ENCODE results near the gene FHIT. TPM values are rescaled to one million over a fixed set of nuclear protein-coding genes. Genes with fewer than 3 reads are reported as not detected.

The FHIT gene
- total RNA-seq, 4 donors from 2014 or later: 7.5 to 20.1 (median 13.5) TPM

DNA sequence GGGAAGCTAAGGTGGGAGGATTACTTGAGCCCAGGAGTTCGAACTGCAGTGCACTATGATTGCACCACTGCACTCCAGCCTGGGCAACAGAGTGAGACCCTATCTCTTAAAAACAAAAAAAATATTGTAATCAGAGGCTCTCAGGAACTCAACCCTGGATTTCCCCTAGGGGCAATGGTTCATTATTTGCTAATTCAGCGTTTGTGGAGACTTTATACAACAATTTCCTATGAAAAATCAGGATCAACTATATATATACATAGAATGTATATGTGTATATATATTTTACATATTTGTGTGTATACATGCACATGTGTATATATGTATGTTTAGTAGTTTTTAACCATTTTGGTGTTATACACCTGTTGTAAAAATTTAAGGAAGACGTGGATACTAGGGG, 463.1 kb downstream of the FHIT start:
- no peak for DNase-seq
- no peak overlapping the region for H3K27ac ChIP-seq
- H3K4me1 ChIP-seq: no peaks in the 10 kb centered on the region
- no peaks in the 10 kb centered on the region for H3K36me3 ChIP-seq
- H3K27me3 ChIP-seq: no peaks in the 10 kb centered on the region
- 88 to 91% methylated on average over 2 to 3 of the region's 3 CpGs for WGBS, 2 donors (ENCODE audit: low coverage in 1 of 2)
- no peaks in the 10 kb centered on the region for H3K9me3 ChIP-seq
- in situ Hi-C loops (cut with MboI; ENCODE audit: low pct_ligation_motif_present in 1 of 4, low pct_unique_long_range_greater_than_20kb in 1 of 4, low sequenced_read_pairs in 3 of 4): no loop called here
- TF ChIP-seq POLR2AphosphoS5 (IDR thresholded peaks at IDR 0.05): no peak
- TF ChIP-seq, protein P1, sequence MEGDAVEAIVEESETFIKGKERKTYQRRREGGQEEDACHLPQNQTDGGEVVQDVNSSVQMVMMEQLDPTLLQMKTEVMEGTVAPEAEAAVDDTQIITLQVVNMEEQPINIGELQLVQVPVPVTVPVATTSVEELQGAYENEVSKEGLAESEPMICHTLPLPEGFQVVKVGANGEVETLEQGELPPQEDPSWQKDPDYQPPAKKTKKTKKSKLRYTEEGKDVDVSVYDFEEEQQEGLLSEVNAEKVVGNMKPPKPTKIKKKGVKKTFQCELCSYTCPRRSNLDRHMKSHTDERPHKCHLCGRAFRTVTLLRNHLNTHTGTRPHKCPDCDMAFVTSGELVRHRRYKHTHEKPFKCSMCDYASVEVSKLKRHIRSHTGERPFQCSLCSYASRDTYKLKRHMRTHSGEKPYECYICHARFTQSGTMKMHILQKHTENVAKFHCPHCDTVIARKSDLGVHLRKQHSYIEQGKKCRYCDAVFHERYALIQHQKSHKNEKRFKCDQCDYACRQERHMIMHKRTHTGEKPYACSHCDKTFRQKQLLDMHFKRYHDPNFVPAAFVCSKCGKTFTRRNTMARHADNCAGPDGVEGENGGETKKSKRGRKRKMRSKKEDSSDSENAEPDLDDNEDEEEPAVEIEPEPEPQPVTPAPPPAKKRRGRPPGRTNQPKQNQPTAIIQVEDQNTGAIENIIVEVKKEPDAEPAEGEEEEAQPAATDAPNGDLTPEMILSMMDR (IDR thresholded peaks at IDR 0.05): no peak
- TF ChIP-seq EP300 (IDR thresholded peaks at IDR 0.05; ENCODE audit: low read depth): no peak
- no peak for TF ChIP-seq POLR2A (IDR thresholded peaks at IDR 0.05)
- H3K4me3 ChIP-seq: no peak overlapping the region
- intact Hi-C loops (cut with DNase I; ENCODE audit: low total_unique reads): no loop called here

DNA sequence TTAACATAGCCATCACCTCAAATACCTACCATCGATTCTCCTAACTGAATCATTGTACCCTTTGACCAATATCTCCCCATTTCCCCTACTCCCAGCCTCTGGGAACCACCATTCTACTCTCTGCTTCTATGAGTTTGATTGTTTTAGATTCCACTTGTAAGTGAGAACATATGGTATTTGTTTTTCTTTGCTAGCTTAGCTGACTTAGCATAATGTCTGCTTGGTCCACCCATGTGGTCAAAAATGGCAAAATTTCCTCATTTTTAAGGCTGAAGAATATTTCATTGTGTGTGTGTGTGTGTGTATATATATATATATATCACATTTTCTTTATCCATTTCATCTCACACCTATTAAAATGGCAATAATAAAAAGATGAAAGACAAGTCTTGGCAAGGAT, 469.3 kb downstream of the FHIT start:
- no peak overlapping the region for H3K4me3 ChIP-seq
- in situ Hi-C loops (cut with MboI; ENCODE audit: low pct_ligation_motif_present in 1 of 4, low pct_unique_long_range_greater_than_20kb in 1 of 4, low sequenced_read_pairs in 3 of 4): no loop called here
- no peaks in the 10 kb centered on the region for H3K4me1 ChIP-seq
- H3K27me3 ChIP-seq: no peaks in the 10 kb centered on the region
- H3K36me3 ChIP-seq: no peaks in the 10 kb centered on the region
- WGBS, 2 donors (ENCODE audit: low coverage in 1 of 2): 70 to 75% methylated on average over 1 of the region's 1 CpG
- TF ChIP-seq EP300 (IDR thresholded peaks at IDR 0.05; ENCODE audit: low read depth) (no peak), POLR2AphosphoS5 (IDR thresholded peaks at IDR 0.05) (no peak), POLR2A (IDR thresholded peaks at IDR 0.05) (no peak)
- H3K27ac ChIP-seq: no peak overlapping the region
- peaks cover 0 to 9% of the 10 kb centered on the region in 2 donors for H3K9me3 ChIP-seq
- intact Hi-C loops (cut with DNase I; ENCODE audit: low total_unique reads): loop anchor here (5.0 kb wide), 1 partner anchor 1480 kb away; no protein-coding TSS in a partner anchor
- no peak for DNase-seq

DNA sequence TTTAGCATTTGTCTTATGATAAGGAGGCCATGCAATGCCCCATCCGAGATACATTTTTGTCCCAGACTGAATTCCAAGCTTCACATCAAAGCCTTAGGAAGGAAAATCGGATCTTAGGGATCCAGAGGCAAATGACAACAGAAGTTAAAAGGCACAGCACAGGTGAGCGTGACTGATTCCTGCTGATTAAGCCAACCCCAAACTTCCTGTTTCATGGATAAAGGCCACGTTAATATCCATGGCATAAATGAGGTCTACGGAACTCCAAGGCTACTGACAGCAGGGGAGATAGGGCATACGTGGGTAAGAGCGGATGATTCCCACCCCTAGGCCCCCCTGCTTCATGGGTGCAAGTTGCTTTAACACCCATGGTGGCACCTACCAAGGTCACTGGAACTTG, 471.6 kb downstream of the FHIT start:
- intact Hi-C loops (cut with DNase I; ENCODE audit: low total_unique reads): loop anchor here (5.0 kb wide), 1 partner anchor 1483 kb away; no protein-coding TSS in a partner anchor
- Histone ChIP-seq H3K36me3 (no peaks in the 10 kb centered on the region), H3K9me3 (peaks cover 0 to 17% of the 10 kb centered on the region in 2 donors), H3K27ac (no peak overlapping the region), H3K4me3 (no peak overlapping the region), H3K4me1 (no peaks in the 10 kb centered on the region), H3K27me3 (no peaks in the 10 kb centered on the region)
- DNase-seq: no peak
- no peak for TF ChIP-seq EP300 (IDR thresholded peaks at IDR 0.05; ENCODE audit: low read depth)
- TF ChIP-seq POLR2AphosphoS5 (IDR thresholded peaks at IDR 0.05): no peak
- TF ChIP-seq, protein P1 (IDR thresholded peaks at IDR 0.05): no peak
- TF ChIP-seq POLR2A (IDR thresholded peaks at IDR 0.05): no peak
- 89% methylated on average over 7 of the region's 7 CpGs; no CpG with 5 or more reads in 1 of the 2 donors for WGBS, 2 donors (ENCODE audit: low coverage in 1 of 2)
- in situ Hi-C loops (cut with MboI; ENCODE audit: low pct_ligation_motif_present in 1 of 4, low pct_unique_long_range_greater_than_20kb in 1 of 4, low sequenced_read_pairs in 3 of 4): no loop called here

GRCh38 chr3:60775985-60776384, 475.3 kb downstream of the FHIT start:
- intact Hi-C loops (cut with DNase I; ENCODE audit: low total_unique reads): no loop called here
- Histone ChIP-seq H3K27ac (no peak overlapping the region), H3K36me3 (no peaks in the 10 kb centered on the region), H3K9me3 (peaks cover 0 to 17% of the 10 kb centered on the region in 2 donors), H3K4me1 (no peaks in the 10 kb centered on the region), H3K4me3 (no peak overlapping the region), H3K27me3 (no peaks in the 10 kb centered on the region)
- TF ChIP-seq, protein P1 (IDR thresholded peaks at IDR 0.05): no peak
- TF ChIP-seq POLR2AphosphoS5 (IDR thresholded peaks at IDR 0.05) (no peak), POLR2A (IDR thresholded peaks at IDR 0.05) (no peak), EP300 (IDR thresholded peaks at IDR 0.05; ENCODE audit: low read depth) (no peak)
- DNase-seq: no peak
- in situ Hi-C loops (cut with MboI; ENCODE audit: low pct_ligation_motif_present in 1 of 4, low pct_unique_long_range_greater_than_20kb in 1 of 4, low sequenced_read_pairs in 3 of 4): no loop called here
- WGBS, 2 donors (ENCODE audit: low coverage in 1 of 2): 96 to 100% methylated on average over 2 of the region's 2 CpGs

DNA sequence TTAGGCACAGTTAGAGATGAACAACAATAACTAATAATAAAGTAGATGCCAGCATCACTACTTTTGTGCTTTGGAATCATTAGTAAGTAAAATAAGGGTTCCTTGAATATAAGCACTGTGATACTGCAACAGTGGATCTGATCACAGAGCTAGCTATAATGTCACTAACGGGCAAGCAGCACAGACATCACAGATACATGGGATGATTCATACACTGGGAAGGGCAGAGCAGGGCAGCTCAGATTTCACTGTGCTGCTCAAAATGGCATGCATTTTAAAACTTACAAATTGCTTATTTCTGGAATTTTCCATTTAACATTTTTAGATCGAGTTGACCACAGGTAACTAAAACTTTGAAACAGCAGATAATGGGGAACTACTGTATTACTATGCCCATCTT, 476.6 kb downstream of the FHIT start:
- 86 to 89% methylated on average over 1 to 2 of the region's 2 CpGs for WGBS, 2 donors (ENCODE audit: low coverage in 1 of 2)
- no peak for TF ChIP-seq POLR2A (IDR thresholded peaks at IDR 0.05)
- no peak for TF ChIP-seq EP300 (IDR thresholded peaks at IDR 0.05; ENCODE audit: low read depth)
- no peak for TF ChIP-seq POLR2AphosphoS5 (IDR thresholded peaks at IDR 0.05)
- TF ChIP-seq, protein P1 (IDR thresholded peaks at IDR 0.05): no peak
- in situ Hi-C loops (cut with MboI; ENCODE audit: low pct_ligation_motif_present in 1 of 4, low pct_unique_long_range_greater_than_20kb in 1 of 4, low sequenced_read_pairs in 3 of 4): no loop called here

More for the DNA sequence above, 476.6 kb downstream of the FHIT start:
- intact Hi-C loops (cut with DNase I; ENCODE audit: low total_unique reads): no loop called here
- Histone ChIP-seq H3K4me1 (no peaks in the 10 kb centered on the region), H3K36me3 (no peaks in the 10 kb centered on the region), H3K27ac (no peak overlapping the region), H3K4me3 (no peak overlapping the region), H3K27me3 (no peaks in the 10 kb centered on the region), H3K9me3 (peaks cover 0 to 8% of the 10 kb centered on the region in 2 donors)
- DNase-seq: no peak

Measured in transverse colon (tissue), 4 donors.